ENCODE results near the gene RNF141.

RNF141 gene

GRCh38 chr11:10561043-10561818, 20.2 kb upstream of the RNF141 start:
- DNase-seq (ENCODE audit: low read depth in 2 of 2, low spot score in 1 of 2): no peak

- no peak for DNase-seq (ENCODE audit: low read depth in 2 of 2, low spot score in 1 of 2)
Measured at GRCh38 chr11:10558288-10558687, 17.3 kb upstream of the RNF141 start.

GRCh38 chr11:10556590-10556989, 15.6 kb upstream of the RNF141 start:
- DNase-seq (ENCODE audit: low read depth in 2 of 2, low spot score in 1 of 2): no peak

GRCh38 chr11:10551845-10552352, 10.9 kb upstream of the RNF141 start:
- DNase-seq (ENCODE audit: low read depth in 2 of 2, low spot score in 1 of 2): no peak

GRCh38 chr11:10551290-10551592, 10.3 kb upstream of the RNF141 start:
- no peak for DNase-seq (ENCODE audit: low read depth in 2 of 2, low spot score in 1 of 2)

GRCh38 chr11:10550503-10551289, 9.7 kb upstream of the RNF141 start:
- DNase-seq (ENCODE audit: low read depth in 2 of 2, low spot score in 1 of 2): no peak

GRCh38 chr11:10544491-10545465, 3.8 kb upstream of the RNF141 start:
- DNase-seq (ENCODE audit: low read depth in 2 of 2, low spot score in 1 of 2): no peak

GRCh38 chr11:10543782-10544181, 2.8 kb upstream of the RNF141 start:
- DNase-seq (ENCODE audit: low read depth in 2 of 2, low spot score in 1 of 2): no peak

GRCh38 chr11:10542776-10543175, 1.8 kb upstream of the RNF141 start:
- no peak for DNase-seq (ENCODE audit: low read depth in 2 of 2, low spot score in 1 of 2)

GRCh38 chr11:10541561-10541930, 559 bp upstream of the RNF141 start:
- DNase-seq (ENCODE audit: low read depth in 2 of 2, low spot score in 1 of 2): no peak

GRCh38 chr11:10540546-10540914, 457 bp downstream of the RNF141 start:
- DNase-seq (ENCODE audit: low read depth in 2 of 2, low spot score in 1 of 2): no peak

GRCh38 chr11:10539339-10539738, 1.6 kb downstream of the RNF141 start:
- no peak for DNase-seq (ENCODE audit: low read depth in 2 of 2, low spot score in 1 of 2)

- DNase-seq (ENCODE audit: low read depth in 2 of 2, low spot score in 1 of 2): no peak
Measured at GRCh38 chr11:10538924-10539323, 2.1 kb downstream of the RNF141 start.

GRCh38 chr11:10537600-10537999, 3.4 kb downstream of the RNF141 start:
- DNase-seq (ENCODE audit: low read depth in 2 of 2, low spot score in 1 of 2): no peak

- DNase-seq (ENCODE audit: low read depth in 2 of 2, low spot score in 1 of 2): no peak
Measured at GRCh38 chr11:10534316-10534715, 6.7 kb downstream of the RNF141 start.

GRCh38 chr11:10533323-10533722, 7.7 kb downstream of the RNF141 start:
- DNase-seq (ENCODE audit: low read depth in 2 of 2, low spot score in 1 of 2): no peak

- no peak for DNase-seq (ENCODE audit: low read depth in 2 of 2, low spot score in 1 of 2)
Measured at GRCh38 chr11:10532526-10532925, 8.5 kb downstream of the RNF141 start.

GRCh38 chr11:10529279-10529678, 11.7 kb downstream of the RNF141 start:
- DNase-seq (ENCODE audit: low read depth in 2 of 2, low spot score in 1 of 2): no peak

GRCh38 chr11:10528121-10528520, 12.9 kb downstream of the RNF141 start:
- no peak for DNase-seq (ENCODE audit: low read depth in 2 of 2, low spot score in 1 of 2)

- no peak for DNase-seq (ENCODE audit: low read depth in 2 of 2, low spot score in 1 of 2)
Measured at GRCh38 chr11:10526974-10527918, 13.7 kb downstream of the RNF141 start.
